H1 (cell line): ENCODE measurements around the gene LYVE1. TPM values are rescaled to one million over a fixed set of nuclear protein-coding genes. Genes with fewer than 3 reads are reported as not detected.

Source experiments
- CTCF ChIA-PET: fragments of 300-600 bp; sonication (Branson Sonifier 250); formaldehyde crosslinking; loops from one replicate; lab custom pipeline; 2021; ENCODE audit not compliant: partially characterized antibody; lab: Charles Lee
- POLR2A ChIA-PET: fragments of 300-600 bp; sonication (Branson Sonifier 250); formaldehyde crosslinking; loops from one replicate; lab custom pipeline; 2021; ENCODE audit warnings: inconsistent platforms; ENCODE audit not compliant: partially characterized antibody; lab: Charles Lee
- DNase-seq, 2 experiments: peaks; one replicate each; pipeline versions ENCODE4 v3.0.0 to v3.0.0-alpha.2; 2010 to 2022; ENCODE audit warnings: low spot score in 2 of 2, low read depth in 1 of 2, mixed read lengths in 1 of 2
- FAIRE-seq: peaks from 2 replicates; lab custom pipeline; 2011; peaks lifted over from hg19 to GRCh38; lab: Jason Lieb, UNC
- H2AFZ ChIP-seq: 2 replicates; pipeline ENCODE4 v1.8.1; 2012; ENCODE audit warnings: low read length, inconsistent platforms
- H2AK5ac ChIP-seq: 2 replicates; pipeline ENCODE4 v1.6.1; 2013; ENCODE audit warnings: low read depth, low read length
- H2BK120ac ChIP-seq: replicated peaks from 2 replicates; pipeline ENCODE3; 2013; ENCODE audit warnings: low read depth, low read length, inconsistent platforms
- H2BK12ac ChIP-seq: 2 replicates; pipeline ENCODE4 v1.6.1; 2013; ENCODE audit warnings: low read depth, low read length
- H2BK15ac ChIP-seq: 2 replicates; pipeline ENCODE4 v1.6.1; 2013; ENCODE audit warnings: low read length
- H2BK20ac ChIP-seq: 2 replicates; pipeline ENCODE4 v1.6.1; 2013; ENCODE audit warnings: low read length
- H2BK5ac ChIP-seq: 2 replicates; pipeline ENCODE4 v1.6.1; 2013; ENCODE audit warnings: low read depth, low read length
- H3K14ac ChIP-seq: 2 replicates; pipeline ENCODE4 v1.6.1; 2013; ENCODE audit warnings: inconsistent platforms; ENCODE audit not compliant: insufficient read length
- H3K18ac ChIP-seq: 2 replicates; pipeline ENCODE4 v1.6.1; 2013; ENCODE audit warnings: low read length; ENCODE audit errors: extremely low read depth
- H3K23ac ChIP-seq: 2 replicates; pipeline ENCODE4 v1.6.1; 2013; ENCODE audit warnings: inconsistent platforms; ENCODE audit not compliant: insufficient read length
- H3K23me2 ChIP-seq: 2 replicates; pipeline ENCODE4 v1.6.1; 2013; ENCODE audit warnings: low read depth, low read length
- H3K27ac ChIP-seq: 2 replicates; pipeline ENCODE4 v1.6.1; 2011; ENCODE audit warnings: low read depth, low read length, inconsistent platforms
- H3K27me3 ChIP-seq, 4 experiments: replicated peaks in 1 of 4; 1 replicate in 1 of 4; 2 replicates in 3 of 4; pipeline versions ENCODE4 v1.6.1 to v1.8.1; 2011 to 2013; ENCODE audit warnings: low read length in 3 of 4, mild to moderate bottlenecking in 3 of 4, inconsistent platforms in 2 of 4, mixed read lengths in 2 of 4, moderate library complexity in 1 of 4; ENCODE audit not compliant: control insufficient read depth in 3 of 4, insufficient read depth in 3 of 4; ENCODE audit errors: extremely low read depth in 1 of 4
- H3K36me3 ChIP-seq, 4 experiments: 2 replicates each; pipeline versions ENCODE4 v1.6.1 to v1.8.1; 2011 to 2013; ENCODE audit warnings: mild to moderate bottlenecking in 4 of 4, low read length in 3 of 4, moderate library complexity in 2 of 4, control low read depth in 1 of 4, inconsistent platforms in 1 of 4; ENCODE audit not compliant: insufficient read depth in 4 of 4, control insufficient read depth in 2 of 4
- H3K4ac ChIP-seq: replicated peaks from 2 replicates; pipeline ENCODE3; 2013; ENCODE audit warnings: low read length, low read depth, mixed read lengths, inconsistent platforms; ENCODE audit not compliant: insufficient read length
- H3K4me1 ChIP-seq, 4 experiments: replicated peaks in 1 of 4; 1 replicate in 1 of 4; 2 replicates in 3 of 4; pipeline versions ENCODE4 v1.6.1 to v1.8.1; 2011 to 2013; ENCODE audit warnings: low read length in 3 of 4, inconsistent platforms in 2 of 4, mixed read lengths in 1 of 4; ENCODE audit not compliant: insufficient read depth in 4 of 4, control insufficient read depth in 3 of 4
- H3K4me2 ChIP-seq, 2 experiments: 2 replicates each; pipeline versions ENCODE4 v1.6.1 to v1.8.1; 2011 to 2013; ENCODE audit warnings: low read depth in 2 of 2, low read length in 2 of 2, control low read depth in 1 of 2, inconsistent platforms in 1 of 2, mild to moderate bottlenecking in 1 of 2; ENCODE audit not compliant: insufficient read depth in 1 of 2
- H3K4me3 ChIP-seq, 4 experiments: fragments of 200-600, 300-600 bp in 1 of 4; sonication (generic), shearing (Covaris generic), sonication (Bioruptor Twin) in 1 of 4; 2 replicates each; pipeline versions ENCODE4 v1.5.1 to v1.8.1; 2011 to 2016; ENCODE audit warnings: low read length in 4 of 4, low read depth in 3 of 4, control low read depth in 2 of 4, inconsistent platforms in 2 of 4, mild to moderate bottlenecking in 2 of 4, mixed read lengths in 1 of 4, moderate library complexity in 1 of 4; ENCODE audit not compliant: insufficient read depth in 2 of 4; ENCODE audit errors: extremely low read depth in 1 of 4
- H3K56ac ChIP-seq: replicated peaks from 2 replicates; pipeline ENCODE3; 2013; ENCODE audit warnings: low read depth, mild to moderate bottlenecking, mixed read lengths, low read length, inconsistent platforms; ENCODE audit not compliant: insufficient read length
- H3K79me1 ChIP-seq: 2 replicates; pipeline ENCODE4 v1.6.1; 2013; ENCODE audit warnings: low read depth, low read length, control low read depth
- H3K79me2 ChIP-seq, 2 experiments: 2 replicates each; pipeline versions ENCODE4 v1.6.1 to v1.8.1; 2012 to 2013; ENCODE audit warnings: low read length in 2 of 2, mild to moderate bottlenecking in 2 of 2, inconsistent platforms in 1 of 2; ENCODE audit not compliant: insufficient read depth in 2 of 2, control insufficient read depth in 1 of 2
- H3K9ac ChIP-seq, 4 experiments: replicated peaks in 1 of 4; 1 replicate in 1 of 4; 2 replicates in 3 of 4; pipeline versions ENCODE4 v1.6.1 to v1.8.1; 2011 to 2013; ENCODE audit warnings: low read depth in 3 of 4, low read length in 3 of 4, control low read depth in 2 of 4, mild to moderate bottlenecking in 2 of 4, moderate library complexity in 2 of 4, inconsistent platforms in 1 of 4; ENCODE audit errors: extremely low read depth in 1 of 4
- H3K9me3 ChIP-seq, 2 experiments: 2 replicates each; pipeline versions ENCODE4 v1.6.1 to v1.8.1; 2012 to 2013; ENCODE audit warnings: mild to moderate bottlenecking in 2 of 2, moderate library complexity in 2 of 2, control low read depth in 1 of 2, inconsistent platforms in 1 of 2, low read depth in 1 of 2, low read length in 1 of 2, mixed read lengths in 1 of 2; ENCODE audit not compliant: insufficient read depth in 2 of 2
- H4K20me1 ChIP-seq, 2 experiments: replicated peaks in 1 of 2; 2 replicates each; pipeline versions ENCODE3 to v1.8.1; 2011 to 2013; ENCODE audit warnings: inconsistent platforms in 2 of 2, low read length in 2 of 2, mild to moderate bottlenecking in 1 of 2; ENCODE audit not compliant: insufficient read depth in 2 of 2, control insufficient read depth in 1 of 2
- H4K5ac ChIP-seq: 2 replicates; pipeline ENCODE4 v1.6.1; 2013; ENCODE audit warnings: low read length, low read depth, mixed read lengths, inconsistent platforms; ENCODE audit not compliant: insufficient read length
- H4K8ac ChIP-seq: 2 replicates; pipeline ENCODE4 v1.8.0; 2013; ENCODE audit warnings: mild to moderate bottlenecking, moderate library complexity, low read length, inconsistent platforms; ENCODE audit not compliant: insufficient read depth; ENCODE audit errors: extremely low read depth
- H4K91ac ChIP-seq: replicated peaks from 2 replicates; pipeline ENCODE3; 2013; ENCODE audit warnings: low read length, mixed read lengths, inconsistent platforms; ENCODE audit not compliant: insufficient read length
- TEAD4 ChIP-seq: IDR thresholded peaks from 2 replicates; pipeline ENCODE4 v1.6.1; 2012; ENCODE audit warnings: low read depth, low read length, inconsistent platforms, mixed read lengths
- WGBS, 2 experiments: shearing (Covaris generic) in 1 of 2; methylation state at CpG; one replicate each; pipeline versions ENCODE4 v1.1.6 to v1.1.7; 2013 to 2015; ENCODE audit warnings: low lambda C conversion rate in 2 of 2, mixed read lengths in 2 of 2, inconsistent platforms in 1 of 2, low coverage in 1 of 2, missing lambda C conversion rate in 1 of 2; ENCODE audit not compliant: insufficient replicate concordance in 2 of 2, insufficient coverage in 1 of 2, insufficient read length in 1 of 2; ENCODE audit errors: extremely low coverage in 1 of 2, missing lambda C conversion rate in 1 of 2; 5-methylcytosine and 5-hydroxymethylcytosine counted together
- polyA plus RNA-seq, 7 experiments: library from polyadenylated mRNA; depleted of rRNA in 3 of 7; stranded (reverse) in 5 of 7; unstranded in 2 of 7; fragments of >200 nt in 5 of 7; fragments of 200-250 nt in 2 of 7; gene quantifications; 1 replicate in 5 of 7; 2 replicates in 1 of 7; 4 replicates in 1 of 7; pipeline versions ENCODE4 v1.2.1 to v1.2.3, GENCODE V29; 2011 to 2013; ENCODE audit warnings: missing spikeins in 2 of 7, mixed read lengths in 2 of 7
- total RNA-seq: library from RNA; stranded (reverse); fragmentation: NEBNext Ultra II Directional; extraction: Animal tissue kit (Norgen Biotek cat#: 25700); gene quantifications from 2 replicates; pipeline ENCODE4 v1.2.1, GENCODE V29; 2021

LYVE1 gene
- total and polyA plus RNA-seq, 2 of the 8 experiments (the other 6 are each of a cell fraction or from before 2014, with no cell fraction given) = 0.09 TPM; not detected in 1

DNA sequence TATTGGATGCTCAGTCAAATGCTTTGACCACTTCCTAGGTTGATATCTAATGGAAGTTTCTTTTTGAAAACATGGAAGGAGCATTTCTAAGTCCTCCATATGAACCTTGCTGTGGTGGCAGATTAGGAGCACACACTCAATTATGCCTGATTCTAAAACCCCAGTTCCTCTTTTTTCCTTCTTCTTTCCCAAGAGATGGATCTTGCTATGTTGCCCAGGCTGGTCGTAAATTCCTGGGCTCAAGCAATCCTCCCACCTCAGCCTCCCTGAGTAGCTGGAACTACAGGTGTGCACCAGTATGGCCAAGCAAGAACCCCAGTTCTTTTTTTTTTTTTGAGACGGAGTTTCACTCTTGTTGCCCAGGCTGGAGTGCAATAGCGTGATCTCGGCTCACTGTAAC, 3.0 kb downstream of the LYVE1 start:
- Histone ChIP-seq H4K8ac (no peak overlapping the region), H3K79me2 (no peaks in the 10 kb centered on the region), H2BK5ac (no peak overlapping the region), H3K14ac (no peak overlapping the region), H2BK20ac (no peak overlapping the region), H3K79me1 (no peaks in the 10 kb centered on the region), H3K56ac (no peak overlapping the region), H3K27ac (no peak overlapping the region), H3K23ac (no peak overlapping the region), H2AFZ (no peak overlapping the region), H2AK5ac (no peak overlapping the region), H2BK120ac (no peak overlapping the region), H3K4ac (no peak overlapping the region), H3K4me3 (no peak overlapping the region), H4K91ac (no peak overlapping the region), H3K4me2 (no peak overlapping the region), H3K9ac (no peak overlapping the region), H2BK12ac (no peak overlapping the region), H2BK15ac (no peak overlapping the region)
- DNase-seq (no peak), FAIRE-seq (no peak)
- WGBS, 2 experiments = 99% methylated on average over 3 of the region's 4 CpGs; no CpG with 5 or more reads in 1 of the 2 experiments
- TF ChIP-seq TEAD4 = no peak
- TF ChIP-seq, all 59 proteins: peak for 0
- POLR2A ChIA-PET = no interaction called here
- Histone ChIP-seq H3K36me3 (no peaks in the 10 kb centered on the region), H4K5ac (no peak overlapping the region), H4K20me1 (no peaks in the 10 kb centered on the region), H3K4me1 (peaks cover 0 to 6% (median 0%) of the 10 kb centered on the region in 4 experiments; a peak in 4 of 7 replicates), H3K27me3 (no peaks in the 10 kb centered on the region), H3K9me3 (no peaks in the 10 kb centered on the region), H3K23me2 (no peaks in the 10 kb centered on the region; the same call in 1 of the 2 replicates), H3K18ac (no peak overlapping the region)
- CTCF ChIA-PET = interaction anchor here (0.9 to 2.8 kb wide), 10 partner anchors 9 to 98 kb away, joined by 3 to 11 read pairs (median 4); partner anchors contain the start of gene RNF141
